HEK293 (cell line): ENCODE data around the gene AGO3.

Experiments used
- CTCF ChIA-PET: fragments of 350-600 bp; formaldehyde crosslinking; extraction: SDS; loops from one replicate; lab custom pipeline; 2021; ENCODE audit warnings: antibody characterized with exemption; lab: Yijun Ruan, JAX
- POLR2A ChIA-PET: fragments of 300-600 bp; formaldehyde crosslinking; extraction: SDS; loops from one replicate; lab custom pipeline; 2020; ENCODE audit warnings: antibody characterized with exemption, inconsistent platforms; lab: Yijun Ruan, JAX
- H3K27ac ChIP-seq: fragments of 200-500 bp; sonication (Bioruptor generic); 2 replicates; pipeline ENCODE4 v1.5.1; 2014; ENCODE audit warnings: low read depth, low read length, control low read depth, inconsistent platforms; ENCODE audit errors: extremely low read depth
- H3K36me3 ChIP-seq, 2 experiments: fragments of 200-500 bp in 1 of 2; sonication (Bioruptor generic) in 1 of 2; 1 replicate in 1 of 2; 2 replicates in 1 of 2; pipeline ENCODE4 v1.5.1; 2014 to 2017; ENCODE audit warnings: inconsistent platforms in 2 of 2, low read length in 2 of 2; ENCODE audit not compliant: control insufficient read depth in 2 of 2, insufficient read depth in 1 of 2
- H3K4me1 ChIP-seq: fragments of 200-500 bp; sonication (Bioruptor generic); 2 replicates; pipeline ENCODE4 v1.5.1; 2014; ENCODE audit warnings: mild to moderate bottlenecking, low read length, inconsistent platforms; ENCODE audit not compliant: control insufficient read depth, insufficient read depth
- H3K4me3 ChIP-seq: 2 replicates; pipeline ENCODE4 v1.5.1; 2011; ENCODE audit warnings: low read depth, mild to moderate bottlenecking, control low read depth, low read length, moderate library complexity
- H3K9me3 ChIP-seq: fragments of 200-500 bp; sonication (Bioruptor generic); 2 replicates; pipeline ENCODE4 v1.5.1; 2014; ENCODE audit warnings: low read depth, low read length, inconsistent platforms; ENCODE audit not compliant: control insufficient read depth, insufficient read depth
- CTCF ChIP-seq: fragments of 450-650 bp; formaldehyde crosslinking; IDR thresholded peaks from 2 replicates; pipeline ENCODE4 v1.5.1; 2016; ENCODE audit warnings: missing biosample characterization, missing genetic modification characterization
- HOXC10 ChIP-seq: sonication (generic); formaldehyde crosslinking; IDR thresholded peaks from 2 replicates; pipeline ENCODE4 v1.8.1; 2023; ENCODE audit warnings: mild to moderate bottlenecking, missing genetic modification reagents
- HOXD13 ChIP-seq: sonication (generic); formaldehyde crosslinking; IDR thresholded peaks from 2 replicates; pipeline ENCODE4 v1.8.0; 2022; ENCODE audit warnings: missing genetic modification reagents, borderline replicate concordance
- KLF9 ChIP-seq: fragments of 450-650 bp; formaldehyde crosslinking; IDR thresholded peaks from 2 replicates; pipeline ENCODE4 v1.5.1; 2016; ENCODE audit warnings: missing biosample characterization, missing genetic modification characterization, low read depth
- MEIS1 ChIP-seq: sonication (generic); formaldehyde crosslinking; IDR thresholded peaks from 2 replicates; pipeline ENCODE4 v1.8.1; 2022; ENCODE audit warnings: missing genetic modification reagents, mild to moderate bottlenecking, borderline replicate concordance
- PRDM6 ChIP-seq: fragments of 450-650 bp; formaldehyde crosslinking; IDR thresholded peaks from 2 replicates; pipeline ENCODE4 v1.5.1; 2017; ENCODE audit warnings: missing biosample characterization, missing genetic modification characterization
- SALL2 ChIP-seq: fragments of 450-650 bp; formaldehyde crosslinking; IDR thresholded peaks from 2 replicates; pipeline ENCODE4 v1.5.0; 2017; ENCODE audit warnings: missing biosample characterization, mild to moderate bottlenecking, missing genetic modification characterization, borderline replicate concordance
- SP3 ChIP-seq: fragments of 450-650 bp; formaldehyde crosslinking; IDR thresholded peaks from 2 replicates; pipeline ENCODE4 v1.5.1; 2016; ENCODE audit warnings: missing biosample characterization, missing genetic modification characterization
- YY1 ChIP-seq: fragments of 450-650 bp; formaldehyde crosslinking; IDR thresholded peaks from 2 replicates; pipeline ENCODE4 v1.5.1; 2018; ENCODE audit warnings: missing biosample characterization, missing genetic modification characterization
- ZBTB10 ChIP-seq: fragments of 450-650 bp; formaldehyde crosslinking; IDR thresholded peaks from 2 replicates; pipeline ENCODE4 v1.5.1; 2016; ENCODE audit warnings: missing biosample characterization, missing genetic modification characterization
- ZBTB20 ChIP-seq: fragments of 450-650 bp; formaldehyde crosslinking; IDR thresholded peaks from 2 replicates; pipeline ENCODE4 v1.5.1; 2016; ENCODE audit warnings: missing biosample characterization, missing genetic modification characterization
- ZFHX2 ChIP-seq: fragments of 450-650 bp; formaldehyde crosslinking; conservative IDR thresholded peaks from 2 replicates; pipeline ENCODE4 v1.5.1; 2016; ENCODE audit warnings: missing biosample characterization, missing genetic modification characterization
- ZNF18 ChIP-seq: fragments of 450-650 bp; formaldehyde crosslinking; IDR thresholded peaks from 2 replicates; pipeline ENCODE4 v1.5.1; 2016; ENCODE audit warnings: missing biosample characterization, missing genetic modification characterization
- ZNF416 ChIP-seq: fragments of 450-650 bp; formaldehyde crosslinking; IDR thresholded peaks from 2 replicates; pipeline ENCODE4 v1.5.1; 2016; ENCODE audit warnings: missing biosample characterization, missing genetic modification characterization
- ZNF501 ChIP-seq: fragments of 450-650 bp; formaldehyde crosslinking; IDR thresholded peaks from 2 replicates; pipeline ENCODE4 v1.5.1; 2016; ENCODE audit warnings: missing biosample characterization, missing genetic modification characterization
- ZNF513 ChIP-seq: fragments of 450-650 bp; IDR thresholded peaks from 2 replicates; pipeline ENCODE4 v1.5.1; 2018; ENCODE audit warnings: missing biosample characterization, missing genetic modification characterization
- ZNF660 ChIP-seq: fragments of 450-650 bp; IDR thresholded peaks from 2 replicates; pipeline ENCODE4 v1.5.1; 2018; ENCODE audit warnings: missing biosample characterization, mild to moderate bottlenecking, missing genetic modification characterization
- ZNF692 ChIP-seq: fragments of 450-650 bp; formaldehyde crosslinking; IDR thresholded peaks from 2 replicates; pipeline ENCODE4 v1.5.1; 2016; ENCODE audit warnings: missing biosample characterization, missing genetic modification characterization
- ZNF707 ChIP-seq: fragments of 450-650 bp; formaldehyde crosslinking; IDR thresholded peaks from 2 replicates; pipeline ENCODE4 v1.5.1; 2016; ENCODE audit warnings: missing biosample characterization, missing genetic modification characterization
- ZNF785 ChIP-seq: fragments of 450-650 bp; formaldehyde crosslinking; IDR thresholded peaks from 2 replicates; pipeline ENCODE4 v1.5.1; 2016; ENCODE audit warnings: missing biosample characterization, missing genetic modification characterization

Gene AGO3

GRCh38 chr1:36095760-36096405 lies 165.0 kb downstream of the AGO3 start:
- H3K36me3 ChIP-seq, result peaks cover 0 to 62% of the 10 kb centered on the region in 2 experiments; a peak in 2 of 3 replicates
- no peaks in the 10 kb centered on the region for H3K9me3 ChIP-seq
- H3K4me3 ChIP-seq, result no peak overlapping the region
- POLR2A ChIA-PET, result interaction anchor here (1.4 kb wide), 1 partner anchor 37 kb away, joined by 7 read pairs; no protein-coding TSS in a partner anchor
- peak; percentile 60; the same call in 1 of the 2 replicates for TF ChIP-seq ZNF18
- no peak for TF ChIP-seq SALL2 (tag by site-specific recombination)
- no peak for TF ChIP-seq PRDM6 (tag by site-specific recombination)
- peak; percentile 95 for TF ChIP-seq ZNF707 (tag by site-specific recombination)
- CTCF ChIA-PET, result interaction anchor here (0.7 to 11.1 kb wide), 7 partner anchors 13 to 185 kb away, joined by 3 to 156 read pairs (median 4); partner anchors contain the start of gene TRAPPC3
- no peaks in the 10 kb centered on the region for H3K4me1 ChIP-seq
- no peak overlapping the region for H3K27ac ChIP-seq

- ChIA-PET POLR2A (interaction anchor here (1.0 to 1.4 kb wide), 3 partner anchors 37 to 164 kb away, joined by 3 to 7 read pairs (median 4); no protein-coding TSS in a partner anchor), CTCF (interaction anchor here (0.6 to 11.1 kb wide), 6 partner anchors 8 to 92 kb away, joined by 3 to 156 read pairs (median 4); partner anchors contain the start of genes ADPRS and TRAPPC3)
- Histone ChIP-seq H3K9me3 (no peaks in the 10 kb centered on the region), H3K36me3 (peaks cover 0 to 53% of the 10 kb centered on the region in 2 experiments; a peak in 2 of 3 replicates), H3K4me3 (no peak overlapping the region), H3K4me1 (no peaks in the 10 kb centered on the region), H3K27ac (no peak overlapping the region)
- no peak for TF ChIP-seq HOXD13 (CRISPR knock-in tag)
- no peak for TF ChIP-seq ZBTB10 (tag by site-specific recombination)
- no peak for TF ChIP-seq ZNF416
- TF ChIP-seq ZNF692 (tag by site-specific recombination), result peak; percentile 37; the same call in 1 of the 2 replicates
- no peak for TF ChIP-seq YY1 (tag by site-specific recombination)
- TF ChIP-seq CTCF (tag by site-specific recombination), result peak; percentile 94
- TF ChIP-seq ZNF501 (tag by site-specific recombination), result no peak
- no peak for TF ChIP-seq HOXC10 (CRISPR knock-in tag)
- no peak for TF ChIP-seq ZNF785
- no peak for TF ChIP-seq ZFHX2 (tag by site-specific recombination)
- TF ChIP-seq ZNF513 (tag by site-specific recombination), result no peak
- TF ChIP-seq ZNF707 (tag by site-specific recombination), result no peak
- no peak for TF ChIP-seq MEIS1 (CRISPR knock-in tag)
- TF ChIP-seq ZBTB20 (tag by site-specific recombination), result 0 out of 2 replicates have a peak, but pooled peaks have one; percentile 13
- no peak for TF ChIP-seq KLF9 (tag by site-specific recombination)
- no peak for TF ChIP-seq ZNF660 (tag by site-specific recombination)
- no peak for TF ChIP-seq SP3 (tag by site-specific recombination)
These were observed 165.9 kb downstream of the AGO3 start for GRCh38 chr1:36096500-36097432.
